ENCODE measurements around the gene SIL1. TPM values are rescaled to one million over a fixed set of nuclear protein-coding genes. Genes with fewer than 3 reads are reported as not detected.

SIL1 gene
- total RNA-seq, 2 donors from 2014 or later, result 31.6 to 64.4 TPM

GRCh38 chr5:139210585-139210984 lies 12.4 kb upstream of the SIL1 start:
- no peak for TF ChIP-seq CTCF (IDR thresholded peaks at IDR 0.05)
- H3K9me3 ChIP-seq, result no peaks in the 10 kb centered on the region
- H3K9ac ChIP-seq (ENCODE audit: low read depth in 2 of 2, low read length in 2 of 2), result no peak overlapping the region
- intact Hi-C loops (cut with DNase I), result no loop called here
- no peak overlapping the region for H3K27ac ChIP-seq
- H3K4me3 ChIP-seq, result no peak overlapping the region
- H3K4me1 ChIP-seq, result peaks cover 3% of the 10 kb centered on the region
- no peak for DNase-seq
- H3K27me3 ChIP-seq, result no peaks in the 10 kb centered on the region
- no peaks in the 10 kb centered on the region for H3K36me3 ChIP-seq

- DNase-seq, result no peak
- H3K9ac ChIP-seq (ENCODE audit: low read depth in 2 of 2, low read length in 2 of 2), result no peak overlapping the region
- no peaks in the 10 kb centered on the region for H3K27me3 ChIP-seq
- no peak for TF ChIP-seq CTCF (IDR thresholded peaks at IDR 0.05)
- no peak overlapping the region for H3K4me3 ChIP-seq
- no peak overlapping the region for H3K27ac ChIP-seq
- intact Hi-C loops (cut with DNase I), result no loop called here
- H3K36me3 ChIP-seq, result no peaks in the 10 kb centered on the region
- H3K9me3 ChIP-seq, result no peaks in the 10 kb centered on the region
- H3K4me1 ChIP-seq, result peaks cover 3% of the 10 kb centered on the region
These were observed 9.3 kb upstream of the SIL1 start for GRCh38 chr5:139207297-139208000.

DNA sequence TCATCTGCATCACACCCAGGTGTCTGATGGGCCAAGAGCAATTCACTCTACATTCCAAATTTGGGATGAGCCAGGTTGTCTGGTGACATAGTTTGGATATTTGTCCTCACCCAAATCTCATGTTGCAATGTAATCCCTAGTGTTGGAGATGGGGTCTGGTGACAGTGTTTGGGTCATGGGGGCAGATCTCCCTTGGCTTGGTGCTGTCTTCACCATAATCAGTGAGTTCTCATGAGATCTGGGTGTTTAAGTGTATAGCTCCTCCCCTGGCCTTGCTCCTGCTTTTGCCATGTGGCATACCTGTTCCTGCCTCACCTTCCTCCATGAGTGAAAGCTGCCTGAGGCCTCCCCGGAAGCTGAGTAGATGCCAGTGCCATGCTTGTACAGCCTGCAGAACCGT lies 7.4 kb upstream of the SIL1 start:
- Histone ChIP-seq H3K36me3 (no peaks in the 10 kb centered on the region), H3K4me1 (peaks cover 3% of the 10 kb centered on the region), H3K9ac (ENCODE audit: low read depth in 2 of 2, low read length in 2 of 2) (no peak overlapping the region), H3K27ac (no peak overlapping the region), H3K27me3 (no peaks in the 10 kb centered on the region), H3K4me3 (no peak overlapping the region), H3K9me3 (no peaks in the 10 kb centered on the region)
- intact Hi-C loops (cut with DNase I), result no loop called here
- TF ChIP-seq CTCF (IDR thresholded peaks at IDR 0.05), result no peak
- DNase-seq, result no peak

- Histone ChIP-seq H3K4me3 (no peak overlapping the region), H3K27ac (no peak overlapping the region), H3K27me3 (no peaks in the 10 kb centered on the region), H3K9me3 (no peaks in the 10 kb centered on the region), H3K4me1 (no peaks in the 10 kb centered on the region), H3K9ac (ENCODE audit: low read depth in 2 of 2, low read length in 2 of 2) (no peak overlapping the region), H3K36me3 (no peaks in the 10 kb centered on the region)
- no peak for DNase-seq
- intact Hi-C loops (cut with DNase I), result no loop called here
- TF ChIP-seq CTCF (IDR thresholded peaks at IDR 0.05), result no peak
These were observed 7.0 kb upstream of the SIL1 start for GRCh38 chr5:139205124-139205523.

DNA sequence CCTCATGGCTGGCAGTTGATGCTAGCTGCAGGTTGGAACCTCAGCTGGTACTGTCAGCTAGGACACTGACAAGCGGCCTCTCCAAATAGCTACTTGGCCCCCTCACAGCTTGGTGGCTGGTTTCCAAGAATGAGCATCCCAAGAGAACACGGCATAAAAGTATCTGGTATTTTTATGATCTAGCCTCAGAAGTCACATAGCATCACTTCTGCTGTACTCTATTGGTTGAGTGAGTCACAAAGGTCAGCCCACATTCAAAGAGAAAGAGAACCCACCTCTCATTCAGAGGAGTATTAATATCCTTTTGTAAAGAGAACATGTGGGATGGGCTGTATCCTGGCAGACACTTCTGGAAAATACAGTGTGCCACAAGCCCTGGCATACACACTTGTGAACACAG lies 6.0 kb upstream of the SIL1 start:
- TF ChIP-seq CTCF (IDR thresholded peaks at IDR 0.05), result no peak

More for the DNA sequence above, 6.0 kb upstream of the SIL1 start:
- no peak for DNase-seq
- no peak overlapping the region for H3K4me3 ChIP-seq
- no peaks in the 10 kb centered on the region for H3K27me3 ChIP-seq
- intact Hi-C loops (cut with DNase I), result no loop called here
- H3K27ac ChIP-seq, result no peak overlapping the region
- H3K4me1 ChIP-seq, result no peaks in the 10 kb centered on the region
- no peak overlapping the region for H3K9ac ChIP-seq (ENCODE audit: low read depth in 2 of 2, low read length in 2 of 2)
- no peaks in the 10 kb centered on the region for H3K9me3 ChIP-seq
- no peaks in the 10 kb centered on the region for H3K36me3 ChIP-seq

Measured in colonic mucosa (tissue), 4 donors.